AG08395 (cell line): ENCODE results near the gene TTC39B.

Experiments
- DNase-seq: peaks from one replicate; pipeline ENCODE4 v3.0.0; 2012; ENCODE audit warnings: mixed read lengths, low spot score

The TTC39B gene

DNA sequence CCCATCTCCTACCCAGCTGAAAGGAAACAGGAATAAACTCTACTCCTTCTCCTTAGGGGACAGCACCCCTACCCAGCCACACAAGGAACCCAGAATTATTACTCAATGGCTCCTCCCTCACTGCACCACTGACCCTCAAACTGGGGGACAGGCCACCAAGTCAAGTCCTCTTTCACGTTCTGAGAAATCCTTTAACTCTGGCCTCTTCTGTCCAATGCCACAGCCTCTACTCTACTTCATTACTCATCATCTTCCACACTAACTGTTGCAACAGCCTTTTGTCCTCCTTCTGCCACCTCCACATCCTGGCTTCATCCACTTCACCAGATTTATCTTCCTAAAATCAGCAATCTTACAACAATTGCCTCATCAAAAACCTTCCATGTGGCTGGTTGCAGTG is 6.8 kb downstream of the TTC39B start:
- DNase-seq, result peak; percentile 19

DNA sequence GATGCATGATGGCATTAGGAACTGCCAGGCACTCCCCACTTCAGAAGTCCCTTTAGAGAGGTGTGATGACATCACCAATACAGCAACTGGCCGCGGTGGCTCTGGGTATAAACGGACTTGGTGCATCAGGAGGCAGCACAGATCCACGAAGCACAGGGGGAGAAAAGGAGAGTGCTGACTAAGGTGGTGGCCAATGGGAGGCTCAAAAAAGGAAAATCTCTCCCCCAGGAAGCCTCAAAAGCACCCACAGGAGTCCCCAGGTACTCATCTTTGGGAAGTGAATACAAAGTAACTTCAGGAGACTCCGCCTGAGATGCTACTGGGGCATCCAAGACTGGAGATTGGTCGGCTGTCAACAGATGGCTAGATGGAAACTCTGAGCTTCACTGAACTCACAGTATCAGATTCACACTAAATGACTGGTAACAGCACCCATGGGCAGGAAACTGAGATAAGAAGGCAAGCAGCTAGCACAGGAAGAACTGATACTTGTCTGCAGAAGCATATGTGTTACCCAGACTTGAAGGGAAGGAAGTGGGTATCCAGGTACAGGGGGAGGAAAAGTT is 7.6 kb downstream of the TTC39B start:
- no peak for DNase-seq

- no peak for DNase-seq
Observed at GRCh38 chr9:15298362-15298761, 8.7 kb downstream of the TTC39B start.

DNA sequence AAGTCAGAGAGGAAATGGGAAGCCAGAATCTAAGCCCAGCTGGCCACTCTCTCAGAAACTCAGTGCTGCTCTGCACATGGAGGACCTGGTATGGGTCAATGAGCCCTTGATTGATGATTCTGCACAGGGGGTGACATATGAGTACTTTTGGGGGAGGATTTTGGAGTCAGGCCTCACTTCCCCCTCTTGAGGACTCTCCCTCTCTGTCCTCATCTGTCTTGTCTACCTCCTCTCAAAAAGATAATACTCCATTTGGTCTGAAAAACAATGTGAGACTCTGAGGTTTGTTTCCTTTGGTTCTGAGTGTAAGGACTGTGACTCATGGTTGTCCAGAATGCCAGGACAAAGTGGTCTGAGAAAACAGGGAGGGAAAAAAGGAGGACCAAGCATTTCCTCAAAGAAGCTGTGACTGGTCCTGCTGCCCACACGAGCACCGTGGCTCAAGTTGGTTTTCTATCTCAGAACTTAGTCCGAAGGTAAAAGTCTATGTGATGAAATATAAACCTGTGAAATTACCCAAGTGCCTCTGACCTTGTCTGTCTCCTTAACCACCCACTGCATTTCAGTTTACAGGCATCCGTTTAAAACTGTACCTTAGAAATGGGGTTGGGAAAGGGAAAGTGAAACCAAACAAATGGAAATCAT is 11.1 kb downstream of the TTC39B start:
- DNase-seq, result peak; percentile 78

DNA sequence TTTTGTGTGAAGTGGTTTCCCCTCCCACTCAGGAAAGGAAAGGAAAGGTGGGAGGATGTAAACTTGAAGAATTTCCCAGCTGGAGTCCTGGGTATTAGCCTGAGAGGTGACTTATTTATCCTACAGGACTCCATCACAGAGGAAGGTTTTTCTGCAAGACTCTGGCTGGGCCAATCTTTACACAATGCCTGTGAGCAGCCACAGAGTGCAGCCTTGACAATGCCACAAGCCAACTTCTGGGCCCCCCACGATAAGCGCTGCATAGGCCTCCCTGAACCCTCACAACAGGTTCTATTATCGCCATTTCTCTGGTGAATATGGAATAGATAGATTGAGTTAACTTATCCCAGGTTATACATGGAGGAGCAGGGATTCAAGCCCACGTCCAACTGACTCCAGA is 12.4 kb downstream of the TTC39B start:
- DNase-seq, result no peak

DNA sequence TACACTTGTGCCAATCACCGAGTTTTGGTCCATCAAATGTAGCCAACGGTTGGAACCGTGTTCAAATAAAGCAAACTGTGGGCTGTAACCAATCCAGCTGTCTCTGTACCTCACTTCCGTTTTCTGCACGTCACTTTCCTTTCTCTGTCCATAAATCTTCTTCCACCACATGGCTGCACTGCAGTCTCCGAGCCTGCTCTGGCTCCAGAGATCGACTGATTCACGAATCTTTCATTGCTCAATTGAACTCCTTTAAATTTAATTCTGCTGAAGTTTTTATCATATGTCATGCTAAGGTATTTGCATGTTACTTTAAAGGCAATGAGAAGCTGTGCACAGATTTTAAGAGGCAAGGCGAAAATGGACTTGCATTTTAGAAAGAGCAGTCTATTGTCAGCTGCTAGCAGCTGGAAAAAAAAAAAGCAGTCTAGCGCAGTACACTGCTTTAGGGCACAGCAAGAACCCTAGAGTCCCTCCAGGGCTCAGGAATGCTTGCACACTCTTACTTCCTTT is 13.2 kb downstream of the TTC39B start:
- DNase-seq, result peak; percentile 17

GRCh38 chr9:15293084-15293483 is 13.9 kb downstream of the TTC39B start:
- DNase-seq, result no peak

GRCh38 chr9:15289603-15290002 is 17.4 kb downstream of the TTC39B start:
- no peak for DNase-seq

- DNase-seq, result no peak
Observed at GRCh38 chr9:15287309-15287708, 19.7 kb downstream of the TTC39B start.

DNA sequence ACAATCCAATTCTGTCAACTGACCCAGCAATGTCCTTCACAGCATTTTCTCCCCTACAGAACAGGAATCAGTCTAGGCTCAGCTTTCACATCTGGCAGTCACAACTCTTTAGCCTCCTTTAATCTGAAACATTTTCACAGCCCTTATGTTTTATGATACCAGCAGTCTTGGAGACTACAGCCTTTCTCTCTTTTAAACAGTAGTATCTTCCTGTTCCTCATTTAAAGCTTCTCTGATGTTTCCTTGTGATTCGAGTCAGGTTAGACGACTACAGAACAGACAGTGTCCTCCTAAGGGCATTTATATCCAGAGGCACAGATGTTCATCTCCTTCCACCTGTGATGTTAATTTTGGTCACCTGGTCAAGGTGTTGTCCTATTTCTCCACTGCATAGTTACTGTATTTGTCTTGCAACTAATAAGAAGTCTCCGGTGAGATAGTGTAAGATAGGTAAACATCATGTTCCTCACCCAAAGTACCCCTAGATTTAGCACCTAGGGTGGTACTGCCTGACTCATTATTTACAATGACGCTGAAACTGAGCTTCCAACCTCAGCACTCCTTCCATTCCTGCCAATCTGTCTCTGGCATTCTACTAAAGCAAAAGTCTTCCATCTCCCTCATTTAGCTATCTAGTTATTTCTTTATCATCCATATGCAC is 20.7 kb downstream of the TTC39B start:
- no peak for DNase-seq

DNA sequence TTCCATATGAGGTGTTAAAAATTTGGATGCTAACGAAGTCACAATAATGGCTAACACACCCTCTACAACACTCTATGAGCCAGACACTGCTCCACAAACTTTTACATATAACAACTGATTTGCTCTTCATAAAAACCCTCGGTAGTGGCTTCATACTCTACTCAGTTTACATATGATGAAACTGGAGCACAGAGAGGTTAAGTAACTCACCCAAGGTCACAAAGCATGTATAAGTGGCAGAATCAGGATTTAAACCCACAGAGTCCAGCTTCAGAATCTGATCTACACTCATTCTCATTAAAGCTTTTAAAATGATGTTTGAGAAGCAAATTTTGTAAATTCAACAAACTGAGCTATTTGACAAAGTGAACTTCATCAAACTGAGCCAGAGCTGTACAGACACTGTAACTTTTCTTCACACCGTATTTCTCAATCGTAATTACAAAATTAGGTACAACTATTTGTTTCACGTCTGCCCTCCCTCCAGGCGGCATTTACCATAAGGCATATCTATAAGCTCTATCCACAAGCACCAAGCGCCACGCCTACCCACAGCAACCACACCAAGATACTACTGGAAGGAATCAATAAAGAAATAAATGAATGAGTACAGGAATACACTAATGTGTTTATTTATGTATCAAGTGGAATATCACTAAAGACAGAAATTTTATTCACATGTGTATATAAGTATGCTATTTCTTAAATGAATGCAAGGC is 24.3 kb downstream of the TTC39B start:
- DNase-seq, result no peak

GRCh38 chr9:15280647-15281046 is 26.4 kb downstream of the TTC39B start:
- no peak for DNase-seq

DNA sequence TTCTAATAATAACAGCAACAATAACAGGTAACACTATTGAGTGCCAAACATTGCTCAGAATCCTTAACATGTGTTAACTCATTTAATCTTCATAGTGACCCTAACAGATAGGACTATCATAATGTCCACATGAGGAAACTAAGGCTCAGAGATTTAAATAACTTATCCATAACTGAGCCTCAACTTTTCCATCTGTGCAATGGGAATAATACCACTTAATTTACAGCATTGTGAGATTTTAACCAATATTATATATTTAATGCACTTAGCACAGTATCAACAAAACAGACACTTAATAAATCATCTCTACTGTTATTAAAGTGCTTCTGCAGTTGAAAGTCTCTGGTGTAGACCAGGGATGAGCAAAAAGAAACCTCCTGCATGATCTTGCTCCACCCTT is 28.2 kb downstream of the TTC39B start:
- no peak for DNase-seq

- DNase-seq, result no peak
Observed at GRCh38 chr9:15278091-15278687, 28.8 kb downstream of the TTC39B start.

DNA sequence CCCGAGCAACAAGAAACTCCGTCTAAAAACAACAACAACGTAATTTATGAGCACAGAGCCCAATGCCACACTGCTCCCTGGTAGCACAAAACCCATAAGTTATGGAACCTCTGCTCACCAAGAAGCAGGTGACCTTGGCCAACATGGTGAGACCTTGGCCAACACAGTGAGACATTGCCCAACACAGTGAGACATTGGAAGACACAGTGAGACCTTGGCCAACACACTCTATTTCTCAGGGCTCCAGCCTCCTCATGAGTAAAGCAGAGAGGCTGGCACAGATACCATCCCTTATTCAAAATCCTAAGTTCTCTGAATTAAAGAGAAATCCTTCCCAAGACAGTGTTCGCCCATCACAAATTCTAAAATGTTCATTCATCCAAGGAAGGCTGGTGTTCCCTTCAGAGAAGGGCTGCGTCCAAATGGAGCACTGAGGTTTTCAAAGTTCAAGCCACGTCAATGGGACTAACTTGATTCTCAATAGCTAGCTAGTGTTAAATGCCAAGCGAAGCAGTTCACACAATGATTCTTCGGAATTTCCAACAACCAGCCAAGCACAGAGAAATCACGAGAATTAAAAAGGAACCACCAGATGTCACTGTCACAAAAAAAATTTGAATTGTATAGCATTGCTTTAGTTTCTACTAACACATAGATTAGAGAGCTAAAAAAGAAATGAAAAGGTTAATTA is 29.5 kb downstream of the TTC39B start:
- peak; percentile 27 for DNase-seq

DNA sequence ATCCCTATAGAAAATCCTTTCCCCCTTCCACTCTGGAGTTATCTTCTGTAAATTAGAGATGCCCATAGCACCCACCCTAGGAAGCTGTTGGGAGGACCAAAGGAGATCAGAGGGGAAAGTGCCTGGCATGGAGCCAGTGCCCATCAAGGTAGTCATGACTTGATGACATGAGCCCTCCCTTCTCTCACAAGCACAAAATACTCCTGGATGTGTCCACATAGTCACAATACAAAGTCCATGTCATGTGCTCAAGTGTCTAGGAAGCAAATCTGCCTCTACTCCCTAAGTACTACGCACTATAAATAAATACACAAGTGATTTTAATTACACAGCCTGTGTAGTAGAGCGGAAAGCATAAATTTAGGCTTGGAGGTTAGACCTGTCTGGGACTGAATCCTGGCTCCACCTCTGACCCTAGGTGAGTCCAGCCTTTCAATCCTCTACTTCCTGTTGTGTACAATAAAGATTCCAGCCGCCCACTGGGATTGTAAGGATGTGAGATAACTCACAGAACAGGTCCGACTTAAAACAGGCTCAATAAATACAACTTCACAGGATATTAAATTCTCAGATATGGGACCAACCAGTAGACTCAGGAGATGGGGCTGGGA is 30.6 kb downstream of the TTC39B start:
- no peak for DNase-seq

DNA sequence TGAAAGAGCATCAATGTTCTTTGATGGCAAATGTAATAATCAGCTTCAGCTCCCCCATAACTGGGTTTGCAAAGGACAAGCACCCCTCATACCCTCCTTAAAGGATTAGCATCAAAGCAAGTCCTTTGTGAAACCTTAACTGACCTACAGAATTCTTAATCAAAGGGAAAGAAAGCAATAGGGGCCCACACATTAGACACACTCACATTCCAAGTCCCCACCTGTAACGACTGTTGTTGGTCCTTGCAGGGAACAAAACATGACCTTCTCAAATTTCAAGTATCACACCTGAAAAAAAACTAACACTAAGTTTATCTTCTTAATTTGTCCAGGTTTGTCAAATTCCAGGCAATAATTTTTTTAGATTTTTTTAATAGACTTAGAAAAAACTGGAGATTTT is 32.6 kb downstream of the TTC39B start:
- no peak for DNase-seq

- no peak for DNase-seq
Observed at GRCh38 chr9:15272377-15272928, 34.6 kb downstream of the TTC39B start.

- no peak for DNase-seq
Observed at GRCh38 chr9:15271403-15271802, 35.6 kb downstream of the TTC39B start.

- no peak for DNase-seq
Observed at GRCh38 chr9:15268782-15269181, 38.2 kb downstream of the TTC39B start.

DNA sequence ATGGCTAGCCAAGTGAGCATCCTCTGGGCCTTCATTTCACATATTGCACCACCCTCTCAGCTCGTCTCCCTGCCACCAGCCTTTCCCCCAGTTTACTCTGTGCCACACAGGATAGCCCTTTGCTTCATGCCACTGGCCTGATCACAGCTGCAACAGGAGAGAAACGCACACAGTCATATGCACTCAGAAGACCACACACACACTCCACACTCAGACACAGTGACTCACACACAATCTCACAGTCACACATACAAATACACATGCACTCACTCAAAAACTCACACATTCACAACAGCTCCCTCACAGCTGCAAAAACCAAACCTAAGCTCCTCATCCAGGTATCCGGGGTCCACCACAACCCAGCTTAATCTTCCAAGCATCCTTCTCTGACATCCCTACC is 38.7 kb downstream of the TTC39B start:
- no peak for DNase-seq
